Neural progenitor cell (in vitro differentiated cells): ENCODE results near the gene CADPS.

ENCODE experiments used
- EZH2 ChIP-seq: fragments of 200-600 bp; sonication (generic); IDR thresholded peaks from 2 replicates; pipeline ENCODE4 v1.6.1; 2017; ENCODE audit warnings: antibody characterized with exemption, mild to moderate bottlenecking, moderate library complexity
- EZH2phosphoT487 ChIP-seq: fragments of 200-600 bp; sonication (generic); IDR thresholded peaks from 2 replicates; pipeline ENCODE4 v1.6.1; 2017; ENCODE audit warnings: antibody characterized with exemption
- TF ChIP-seq, protein P1 (sequence below): fragments of 200-600 bp; sonication (generic); IDR thresholded peaks from 2 replicates; pipeline ENCODE4 v1.5.1; 2017; ENCODE audit warnings: antibody characterized with exemption, mild to moderate bottlenecking

DNA sequence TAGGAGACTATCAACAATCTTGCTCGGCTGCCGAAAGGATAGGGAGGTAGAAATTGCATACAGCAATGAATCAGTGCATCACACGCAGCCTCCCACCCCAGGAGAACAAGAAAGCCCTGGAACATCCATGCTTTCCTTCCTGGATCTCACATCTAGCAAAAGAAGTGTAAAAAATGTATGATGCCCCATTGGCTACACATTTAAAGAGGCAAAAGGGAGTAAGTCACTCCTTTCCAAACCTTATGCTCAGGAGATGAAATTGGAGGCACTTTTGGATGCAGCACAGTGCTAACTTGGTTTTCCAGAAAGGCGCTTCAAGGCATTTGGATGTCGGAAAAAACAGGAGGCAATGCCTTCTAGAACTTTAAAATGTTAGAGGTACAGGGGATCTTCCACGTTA lies 469.6 kb downstream of the CADPS start:
- TF ChIP-seq, protein P1, sequence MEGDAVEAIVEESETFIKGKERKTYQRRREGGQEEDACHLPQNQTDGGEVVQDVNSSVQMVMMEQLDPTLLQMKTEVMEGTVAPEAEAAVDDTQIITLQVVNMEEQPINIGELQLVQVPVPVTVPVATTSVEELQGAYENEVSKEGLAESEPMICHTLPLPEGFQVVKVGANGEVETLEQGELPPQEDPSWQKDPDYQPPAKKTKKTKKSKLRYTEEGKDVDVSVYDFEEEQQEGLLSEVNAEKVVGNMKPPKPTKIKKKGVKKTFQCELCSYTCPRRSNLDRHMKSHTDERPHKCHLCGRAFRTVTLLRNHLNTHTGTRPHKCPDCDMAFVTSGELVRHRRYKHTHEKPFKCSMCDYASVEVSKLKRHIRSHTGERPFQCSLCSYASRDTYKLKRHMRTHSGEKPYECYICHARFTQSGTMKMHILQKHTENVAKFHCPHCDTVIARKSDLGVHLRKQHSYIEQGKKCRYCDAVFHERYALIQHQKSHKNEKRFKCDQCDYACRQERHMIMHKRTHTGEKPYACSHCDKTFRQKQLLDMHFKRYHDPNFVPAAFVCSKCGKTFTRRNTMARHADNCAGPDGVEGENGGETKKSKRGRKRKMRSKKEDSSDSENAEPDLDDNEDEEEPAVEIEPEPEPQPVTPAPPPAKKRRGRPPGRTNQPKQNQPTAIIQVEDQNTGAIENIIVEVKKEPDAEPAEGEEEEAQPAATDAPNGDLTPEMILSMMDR: no peak
- TF ChIP-seq EZH2phosphoT487: no peak
- TF ChIP-seq EZH2: no peak
